Upper lobe of left lung (tissue), 6 donors: Measurements from ENCODE around the gene MPHOSPH6. TPM values are rescaled to one million over a fixed set of nuclear protein-coding genes. Genes with fewer than 3 reads are reported as not detected.
"Not testable (repeated sequence)": the region's sequence is repeated elsewhere in the genome, so short reads cannot be mapped to it uniquely, and the experiment has no call there.

ENCODE experiments used
- ATAC-seq, 2 donors: fragments of 200-7000 bp; cut with Tn5 transposase; one replicate each; pipeline ENCODE4 v1.9.1; 2022; ENCODE audit warnings: mild to moderate bottlenecking in 2 of 2, moderate library complexity in 2 of 2; ENCODE audit not compliant: low FRiP score in 2 of 2
- DNase-seq, 2 donors: peaks; one replicate each; pipeline ENCODE4 v3.0.0-alpha.2; 2019 to 2020
- H3K27ac ChIP-seq, 4 donors: fragments of 200-600 bp; sonication (generic); one replicate each; pipeline ENCODE4 v1.5.1; 2016 to 2019
- H3K27me3 ChIP-seq, 4 donors: fragments of 200-600 bp; sonication (generic); one replicate each; pipeline ENCODE4 v1.5.1; 2017 to 2019
- H3K36me3 ChIP-seq, 4 donors: fragments of 200-600 bp; sonication (generic); one replicate each; pipeline ENCODE4 v1.5.1; 2016 to 2019
- H3K4me1 ChIP-seq, 4 donors: fragments of 200-600 bp; sonication (generic); one replicate each; pipeline ENCODE4 v1.5.1; 2018 to 2019
- H3K4me3 ChIP-seq, 4 donors: fragments of 200-600 bp; sonication (generic); one replicate each; pipeline ENCODE4 v1.5.1; 2017 to 2019; ENCODE audit warnings: mild to moderate bottlenecking in 2 of 4, moderate library complexity in 1 of 4
- H3K9me3 ChIP-seq, 4 donors: fragments of 200-600 bp; sonication (generic); one replicate each; pipeline ENCODE4 v1.5.1; 2018 to 2019
- CTCF ChIP-seq, 6 experiments: fragments of 450-650 bp in 4 of 6; fragments of 200-600 bp in 2 of 6; sonication (generic) in 2 of 6; IDR thresholded peaks; one replicate each; pipeline ENCODE4 v1.5.1; 2016 to 2019; ENCODE audit warnings: antibody characterized with exemption in 6 of 6
- EP300 ChIP-seq, 4 donors: sonication (generic); formaldehyde crosslinking; IDR thresholded peaks; one replicate each; pipeline ENCODE4 v1.5.1; 2017; ENCODE audit warnings: antibody characterized with exemption in 4 of 4, control low read depth in 2 of 4
- POLR2A ChIP-seq, 4 donors: fragments of 450-650 bp; IDR thresholded peaks; one replicate each; pipeline ENCODE4 v1.5.1; 2016 to 2017; ENCODE audit warnings: antibody characterized with exemption in 4 of 4, mild to moderate bottlenecking in 2 of 4
- POLR2AphosphoS5 ChIP-seq, 2 donors: sonication (generic); formaldehyde crosslinking; IDR thresholded peaks; one replicate each; pipeline ENCODE4 v1.5.1; 2017; ENCODE audit warnings: antibody characterized with exemption in 2 of 2
- WGBS, 2 donors: methylation state at CpG; one replicate each; pipeline ENCODE4 v1.1.5; 2017 to 2018; 5-methylcytosine and 5-hydroxymethylcytosine counted together
- total RNA-seq, 6 donors: library from RNA; depleted of rRNA in 4 of 6; stranded (reverse); fragments of >200 nt in 4 of 6; gene quantifications; one replicate each; pipeline versions ENCODE4 v1.1.0 to v1.2.1, GENCODE V29; 2016 to 2021
- donor health status: DM: no; HTN: no; CAD: no; lungs with moderate emphysema.
- donor health status: DM: no; HTN: yes; CAD: no; lungs with severe emphysema.

MPHOSPH6 gene
- total RNA-seq, 6 donors from 2014 or later, result 17.4 to 55.5 (median 22.6) TPM

- Histone ChIP-seq H3K4me1 (no peaks in the 10 kb centered on the region), H3K36me3 (peaks cover 0 to 45% (median 10%) of the 10 kb centered on the region in 4 donors), H3K4me3 (no peak overlapping the region), H3K27me3 (no peaks in the 10 kb centered on the region), H3K9me3 (no peaks in the 10 kb centered on the region), H3K27ac (no peak overlapping the region)
- TF ChIP-seq CTCF (IDR thresholded peaks at IDR 0.05), result no peak
- TF ChIP-seq POLR2AphosphoS5 (IDR thresholded peaks at IDR 0.05), result no peak
- no peak for TF ChIP-seq POLR2A (IDR thresholded peaks at IDR 0.05)
- no peak for TF ChIP-seq EP300 (IDR thresholded peaks at IDR 0.05)
- WGBS, 2 donors, result 83 to 92% methylated on average over 2 of the region's 2 CpGs
- DNase-seq, result no peak
- ATAC-seq, result no peak
These were observed 20.5 kb downstream of the MPHOSPH6 start for GRCh38 chr16:82149536-82149935.

GRCh38 chr16:82147546-82147945, 22.5 kb downstream of the MPHOSPH6 start:
- Histone ChIP-seq H3K27ac (no peak overlapping the region), H3K9me3 (no peaks in the 10 kb centered on the region), H3K27me3 (no peaks in the 10 kb centered on the region), H3K4me1 (no peaks in the 10 kb centered on the region), H3K36me3 (peaks cover 0 to 32% (median 10%) of the 10 kb centered on the region in 4 donors), H3K4me3 (no peak overlapping the region)
- no peak for ATAC-seq
- no peak for DNase-seq
- TF ChIP-seq POLR2AphosphoS5 (IDR thresholded peaks at IDR 0.05) (no peak), POLR2A (IDR thresholded peaks at IDR 0.05) (no peak), EP300 (IDR thresholded peaks at IDR 0.05) (no peak), CTCF (IDR thresholded peaks at IDR 0.05) (no peak)
- WGBS, 2 donors, result 90 to 97% methylated on average over 5 of the region's 5 CpGs

GRCh38 chr16:82146957-82147356, 23.1 kb downstream of the MPHOSPH6 start:
- no peaks in the 10 kb centered on the region for H3K9me3 ChIP-seq
- H3K27ac ChIP-seq, result no peak overlapping the region
- H3K4me1 ChIP-seq, result no peaks in the 10 kb centered on the region
- ATAC-seq (no peak), DNase-seq (no peak)
- TF ChIP-seq POLR2AphosphoS5 (IDR thresholded peaks at IDR 0.05) (no peak), CTCF (IDR thresholded peaks at IDR 0.05) (no peak), POLR2A (IDR thresholded peaks at IDR 0.05) (no peak), EP300 (IDR thresholded peaks at IDR 0.05) (no peak)
- peaks cover 0 to 31% (median 10%) of the 10 kb centered on the region in 4 donors for H3K36me3 ChIP-seq
- no peaks in the 10 kb centered on the region for H3K27me3 ChIP-seq
- WGBS, 2 donors, result 77 to 88% methylated on average over 5 of the region's 5 CpGs
- no peak overlapping the region for H3K4me3 ChIP-seq

- Histone ChIP-seq H3K27ac (no peak overlapping the region), H3K9me3 (no peaks in the 10 kb centered on the region), H3K4me3 (no peak overlapping the region), H3K36me3 (peaks cover 0 to 31% (median 10%) of the 10 kb centered on the region in 4 donors), H3K4me1 (no peaks in the 10 kb centered on the region), H3K27me3 (no peaks in the 10 kb centered on the region)
- 63 to 65% methylated on average over 3 of the region's 3 CpGs for WGBS, 2 donors
- DNase-seq (no peak), ATAC-seq (no peak)
- no peak for TF ChIP-seq EP300 (IDR thresholded peaks at IDR 0.05)
- TF ChIP-seq CTCF (IDR thresholded peaks at IDR 0.05), result no peak
- no peak for TF ChIP-seq POLR2AphosphoS5 (IDR thresholded peaks at IDR 0.05)
- TF ChIP-seq POLR2A (IDR thresholded peaks at IDR 0.05), result no peak
These were observed 23.5 kb downstream of the MPHOSPH6 start for GRCh38 chr16:82146556-82146955.

GRCh38 chr16:82139286-82139571, 30.8 kb downstream of the MPHOSPH6 start:
- H3K9me3 ChIP-seq, H3K27ac ChIP-seq, H3K27me3 ChIP-seq, H3K36me3 ChIP-seq, ATAC-seq, H3K4me1 ChIP-seq: not testable (repeated sequence)
- peak overlapping the region in 1 of 4 donors; percentile 15 for H3K4me3 ChIP-seq
- 71 to 86% methylated on average over 18 to 19 of the region's 19 CpGs for WGBS, 2 donors
- peak in 1 of 2 donors; percentile 67 for DNase-seq
